ENCODE data around the gene CFAP54.

DNA sequence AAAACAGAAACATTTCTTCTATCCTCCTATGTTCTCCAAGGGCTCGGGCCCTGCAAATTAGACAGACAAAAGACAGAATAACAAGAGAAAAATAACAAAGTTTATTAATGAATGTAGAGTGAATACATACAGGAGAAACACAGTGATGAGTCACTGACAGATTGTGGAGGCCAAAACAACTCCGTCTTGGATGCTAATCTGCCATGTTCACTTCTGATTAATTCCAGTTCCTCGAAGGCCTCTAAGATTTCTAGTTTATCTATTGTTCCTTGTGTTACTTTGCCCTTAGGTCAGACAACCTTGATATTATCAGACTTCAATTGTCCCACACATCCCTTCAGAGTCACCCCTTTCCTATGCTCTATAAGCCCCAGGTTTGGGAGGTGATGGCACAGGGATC is 390.8 kb downstream of the CFAP54 start:
- TF ChIP-seq POLR2AphosphoS5 (IDR thresholded peaks at IDR 0.05; ENCODE audit: low read depth, low read length) = no peak
- TF ChIP-seq POU2F2 (IDR thresholded peaks at IDR 0.05; ENCODE audit: low read depth, low read length) = no peak
- no peak for TF ChIP-seq POLR2A (IDR thresholded peaks at IDR 0.05; ENCODE audit: low read depth, low read length)
- TF ChIP-seq TAF1 (IDR thresholded peaks at IDR 0.05; ENCODE audit: low read depth, low read length) = no peak

All from GM12891 (cell line).